VCaP (cell line): ENCODE measurements around the gene NKX2-3.

Experiments
- H3K27ac ChIP-seq: fragments of 450-650 bp; 2 replicates; pipeline ENCODE4 v1.5.1; 2017
- TF ChIP-seq, protein P1 (sequence below): fragments of 450-650 bp; conservative IDR thresholded peaks from 2 replicates; pipeline ENCODE4 v1.5.1; 2017; ENCODE audit warnings: mild to moderate bottlenecking, moderate library complexity

NKX2-3 gene

DNA sequence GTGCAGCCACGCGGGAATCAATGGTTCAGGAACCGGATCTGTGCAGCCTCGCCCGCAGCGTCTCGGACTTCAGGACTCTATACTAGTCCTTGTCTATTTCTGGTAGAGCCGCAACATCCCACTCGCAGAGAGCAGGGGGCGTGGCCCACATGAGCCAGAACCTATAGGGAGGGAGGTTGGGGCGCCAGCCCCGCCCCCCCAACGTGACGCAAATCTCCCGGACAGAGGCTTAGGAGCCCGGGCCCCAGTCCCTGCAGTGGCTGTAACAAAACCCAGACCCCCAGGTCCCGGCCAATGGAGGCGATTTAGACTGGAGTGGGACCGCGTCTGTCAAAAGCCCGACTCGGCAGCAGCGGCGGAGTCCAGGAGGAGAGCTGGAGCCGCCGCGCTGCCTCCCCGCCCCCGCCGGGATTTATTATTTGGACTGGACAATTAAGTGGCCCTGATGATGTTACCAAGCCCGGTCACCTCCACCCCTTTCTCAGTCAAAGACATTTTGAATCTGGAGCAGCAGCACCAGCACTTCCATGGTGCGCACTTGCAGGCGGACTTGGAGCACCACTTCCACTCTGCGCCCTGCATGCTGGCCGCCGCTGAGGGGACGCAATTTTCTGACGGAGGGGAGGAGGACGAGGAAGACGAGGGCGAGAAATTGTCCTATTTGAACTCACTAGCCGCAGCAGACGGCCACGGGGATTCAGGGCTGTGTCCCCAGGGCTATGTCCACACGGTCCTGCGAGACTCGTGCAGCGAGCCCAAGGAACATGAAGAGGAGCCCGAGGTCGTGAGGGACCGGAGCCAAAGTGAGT lies at the start of gene NKX2-3:
Gene NKX2-3, plus strand, starts transcription at position 256 of the 809 bp plus-strand sequence. Its CDS starts 190 bp downstream, at position 446.
- peak within 1 kb of the TSS; percentile 48; the same call in 1 of the 2 replicates for H3K27ac ChIP-seq
- TF ChIP-seq, protein P1, sequence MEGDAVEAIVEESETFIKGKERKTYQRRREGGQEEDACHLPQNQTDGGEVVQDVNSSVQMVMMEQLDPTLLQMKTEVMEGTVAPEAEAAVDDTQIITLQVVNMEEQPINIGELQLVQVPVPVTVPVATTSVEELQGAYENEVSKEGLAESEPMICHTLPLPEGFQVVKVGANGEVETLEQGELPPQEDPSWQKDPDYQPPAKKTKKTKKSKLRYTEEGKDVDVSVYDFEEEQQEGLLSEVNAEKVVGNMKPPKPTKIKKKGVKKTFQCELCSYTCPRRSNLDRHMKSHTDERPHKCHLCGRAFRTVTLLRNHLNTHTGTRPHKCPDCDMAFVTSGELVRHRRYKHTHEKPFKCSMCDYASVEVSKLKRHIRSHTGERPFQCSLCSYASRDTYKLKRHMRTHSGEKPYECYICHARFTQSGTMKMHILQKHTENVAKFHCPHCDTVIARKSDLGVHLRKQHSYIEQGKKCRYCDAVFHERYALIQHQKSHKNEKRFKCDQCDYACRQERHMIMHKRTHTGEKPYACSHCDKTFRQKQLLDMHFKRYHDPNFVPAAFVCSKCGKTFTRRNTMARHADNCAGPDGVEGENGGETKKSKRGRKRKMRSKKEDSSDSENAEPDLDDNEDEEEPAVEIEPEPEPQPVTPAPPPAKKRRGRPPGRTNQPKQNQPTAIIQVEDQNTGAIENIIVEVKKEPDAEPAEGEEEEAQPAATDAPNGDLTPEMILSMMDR = no peak

GRCh38 chr10:99484626-99485581 lies 47.8 kb upstream of the NKX2-3 start:
- H3K27ac ChIP-seq = no peak overlapping the region
- TF ChIP-seq, protein P1 = peak; percentile 73

DNA sequence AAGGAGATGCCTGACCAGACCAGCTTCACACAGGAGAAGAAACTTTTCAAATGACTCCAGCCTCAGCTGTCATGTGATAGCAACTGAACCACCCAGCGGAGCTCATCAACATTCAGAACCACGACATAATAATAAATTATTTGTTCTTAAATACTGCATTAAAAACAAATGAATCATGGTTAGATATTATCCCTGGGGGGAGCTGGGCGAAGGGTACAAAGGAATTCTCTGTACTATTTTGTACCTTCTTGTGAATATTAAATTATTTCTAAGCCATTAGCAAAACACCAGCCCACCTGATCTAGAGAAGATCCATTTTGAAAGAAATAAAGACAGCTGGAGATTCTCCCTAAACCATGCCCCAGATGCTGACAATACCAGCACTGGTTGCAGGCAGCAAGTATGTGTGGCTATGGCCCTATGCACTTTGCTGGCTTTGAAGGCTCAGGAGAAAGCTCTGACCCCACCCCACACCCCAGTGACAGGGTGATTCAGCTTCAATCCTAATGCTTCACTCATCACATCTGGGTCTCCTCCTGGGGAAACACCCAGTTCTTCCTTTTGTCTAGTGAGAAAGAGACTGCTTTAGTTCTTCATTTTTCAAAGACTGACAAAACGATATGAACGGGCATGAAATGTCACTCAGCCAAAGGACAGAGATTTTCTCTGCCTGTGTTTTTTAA lies 45.5 kb upstream of the NKX2-3 start:
- no peak overlapping the region for H3K27ac ChIP-seq
- TF ChIP-seq, protein P1 = no peak

GRCh38 chr10:99489271-99489670 lies 43.5 kb upstream of the NKX2-3 start:
- no peak overlapping the region for H3K27ac ChIP-seq
- TF ChIP-seq, protein P1 = no peak

DNA sequence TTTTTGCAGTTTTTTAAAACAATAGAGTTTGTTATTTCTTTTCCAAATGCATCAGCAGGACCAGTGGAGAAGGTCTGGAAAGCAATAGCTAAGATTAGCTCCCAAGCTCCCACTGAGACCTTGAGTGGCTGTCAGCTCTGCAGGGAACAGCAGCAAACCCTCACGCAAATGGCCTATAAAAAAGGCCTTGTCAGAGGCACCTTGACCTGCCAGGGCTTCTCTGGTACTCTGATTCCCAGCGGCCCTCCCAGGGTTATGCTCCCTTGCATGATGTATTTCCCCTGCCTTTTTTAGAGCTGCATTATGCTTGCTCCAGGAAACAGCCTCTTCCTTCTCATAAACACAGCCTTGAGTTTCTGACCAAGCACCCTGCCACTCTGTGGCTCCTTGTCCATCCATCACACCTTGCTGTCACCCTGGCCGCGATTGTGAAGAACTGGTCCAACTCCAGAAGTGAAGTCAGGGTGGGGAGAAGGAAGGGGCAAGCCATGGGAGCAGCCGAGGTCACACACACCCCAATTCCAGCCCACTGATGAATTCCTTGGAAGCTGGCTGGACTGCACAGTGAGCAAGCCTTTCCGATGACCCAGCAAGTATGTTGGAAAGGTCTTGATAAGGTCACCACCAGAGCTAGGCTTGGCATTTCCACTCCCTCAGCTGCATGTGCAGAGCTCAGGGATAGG lies 35.3 kb upstream of the NKX2-3 start:
- TF ChIP-seq, protein P1 = no peak
- no peak overlapping the region for H3K27ac ChIP-seq

GRCh38 chr10:99506416-99506815 lies 26.3 kb upstream of the NKX2-3 start:
- TF ChIP-seq, protein P1 = no peak
- H3K27ac ChIP-seq = no peak overlapping the region
